Stimulated activated CD8-positive, alpha-beta memory T cell treated with anti-CD3 and anti-CD28 coated beads, Interleukin-2, amount 100 ng/mL, for 1 hour (primary cell): Measurements from ENCODE around the gene JHY.
"Not testable (repeated sequence)": the region's sequence is repeated elsewhere in the genome, so short reads cannot be mapped to it uniquely, and the experiment has no call there.

Experiments
- DNase-seq, 2 donors: peaks; one replicate each; pipeline ENCODE4 v3.0.0-alpha.2; 2020; ENCODE audit warnings: low read depth in 2 of 2

Gene JHY

DNA sequence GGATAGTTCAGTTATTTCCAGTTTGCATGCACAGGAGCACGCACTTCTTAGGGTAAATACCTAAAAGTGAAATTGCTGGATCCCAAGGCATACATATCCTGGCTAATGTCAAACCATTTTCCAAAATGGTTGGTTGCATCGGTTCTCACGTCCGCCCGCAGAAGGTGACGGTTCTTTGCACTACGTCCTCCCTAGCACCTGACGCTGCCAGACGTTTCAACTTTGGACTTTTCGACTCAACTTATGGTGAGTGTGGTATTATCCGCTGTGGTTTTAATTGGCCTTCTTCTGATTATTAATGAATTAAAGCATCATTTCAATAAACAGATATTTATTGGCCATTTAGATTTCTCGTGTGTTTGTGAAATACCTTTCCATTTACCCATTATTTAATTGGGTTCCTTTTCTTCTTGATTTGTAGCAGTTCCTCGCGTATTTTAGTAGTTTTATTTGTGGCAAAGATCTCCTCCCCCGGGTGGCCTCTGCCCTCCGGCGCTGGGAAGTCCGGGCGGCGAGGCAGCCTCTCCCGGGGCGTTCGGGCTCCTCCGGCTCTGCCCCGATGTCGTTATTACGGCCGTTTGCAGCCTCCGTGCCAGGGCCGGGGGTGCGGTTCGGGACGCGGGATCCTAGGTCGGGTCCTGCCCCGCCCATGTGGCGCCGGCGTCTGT lies at the start of gene JHY:
JHY (plus strand) TSS at position 571 of the 668 bp plus-strand sequence. CDS start 3,091 bp downstream, outside the sequence.
- DNase-seq: peak in 1 of 2 donors; percentile 31

DNA sequence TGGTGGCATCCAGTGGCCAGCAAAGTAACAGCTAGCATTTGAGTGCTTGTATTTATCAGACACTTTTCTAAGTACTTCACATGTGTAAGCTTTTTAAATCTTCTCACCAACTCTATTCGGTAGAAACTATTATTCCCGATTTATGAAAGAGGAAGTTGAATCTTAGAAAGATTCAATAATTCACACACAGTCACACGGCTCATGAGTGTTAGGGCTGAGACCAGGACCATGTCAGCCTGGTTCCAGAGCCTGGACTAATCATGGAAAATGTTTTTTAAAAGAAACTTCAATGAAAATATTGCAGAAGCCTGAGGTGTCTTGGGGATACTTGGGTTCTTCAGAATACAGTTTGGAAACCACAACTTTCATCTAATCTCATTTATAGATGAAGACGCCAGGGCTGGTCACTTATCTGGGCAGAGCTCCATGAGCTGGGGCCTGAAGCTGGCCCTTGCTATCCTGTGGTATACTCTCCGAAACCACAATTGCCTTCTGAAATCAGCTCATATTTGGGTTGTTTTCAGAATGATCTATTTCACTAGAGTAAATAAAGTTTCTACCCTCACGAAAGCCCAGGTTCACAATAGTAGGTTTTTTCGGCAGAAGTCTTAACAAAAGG lies 48.6 kb upstream of the JHY start:
- no peak for DNase-seq

DNA sequence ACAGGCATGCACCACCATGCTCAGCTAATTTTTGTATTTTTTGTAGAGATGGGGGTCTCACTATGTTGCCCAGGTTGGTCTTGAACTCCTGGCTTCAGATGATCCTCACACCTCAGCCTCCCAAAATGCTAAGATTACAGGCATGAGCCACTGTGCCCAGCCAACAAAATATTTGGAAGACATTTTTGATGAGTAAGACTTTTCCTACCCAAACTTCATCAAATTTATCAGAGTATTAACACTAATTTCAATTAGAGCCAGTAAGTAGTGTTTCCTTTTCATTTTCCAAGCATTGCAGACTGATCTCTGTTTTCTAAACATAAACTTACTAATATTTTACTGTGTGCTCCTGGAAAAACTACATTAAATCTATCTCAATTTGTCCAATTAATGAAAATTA lies 45.6 kb upstream of the JHY start:
- no peak for DNase-seq

DNA sequence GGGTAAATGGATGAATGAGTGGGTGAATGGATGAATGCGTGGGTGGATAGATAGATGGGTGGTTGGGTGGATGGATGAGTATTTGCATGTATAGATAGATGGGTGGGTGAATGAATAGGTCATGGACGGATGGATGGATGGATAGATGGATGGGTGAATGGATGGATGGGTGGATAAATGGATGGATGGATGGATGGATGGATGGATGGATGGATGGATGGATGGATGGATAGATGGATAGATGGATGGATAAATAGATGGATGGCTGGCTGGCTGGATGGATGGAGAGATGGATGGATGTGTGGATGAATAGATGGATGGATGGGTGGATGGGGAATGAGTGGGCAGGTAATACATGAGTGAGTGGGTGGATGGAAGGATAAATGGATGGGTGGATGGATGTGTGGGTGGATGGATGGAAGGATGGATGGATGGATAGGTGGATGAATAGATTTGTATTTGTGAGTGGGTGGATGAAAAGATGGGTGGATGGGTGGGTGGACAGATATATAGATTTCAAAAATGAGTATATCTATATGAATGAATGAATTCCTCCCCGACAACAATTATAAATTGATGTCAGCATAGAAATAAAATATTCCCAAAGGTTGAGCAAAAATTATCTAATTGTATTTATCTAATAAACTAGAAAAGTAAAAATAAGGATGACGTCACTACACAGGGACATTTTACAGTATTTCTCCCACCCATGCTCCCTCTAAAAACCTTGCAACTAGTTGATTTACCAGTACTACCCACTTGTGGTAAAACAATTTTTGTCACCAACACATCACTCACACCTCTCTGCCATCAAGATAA lies 44.8 kb upstream of the JHY start:
- no peak for DNase-seq

DNA sequence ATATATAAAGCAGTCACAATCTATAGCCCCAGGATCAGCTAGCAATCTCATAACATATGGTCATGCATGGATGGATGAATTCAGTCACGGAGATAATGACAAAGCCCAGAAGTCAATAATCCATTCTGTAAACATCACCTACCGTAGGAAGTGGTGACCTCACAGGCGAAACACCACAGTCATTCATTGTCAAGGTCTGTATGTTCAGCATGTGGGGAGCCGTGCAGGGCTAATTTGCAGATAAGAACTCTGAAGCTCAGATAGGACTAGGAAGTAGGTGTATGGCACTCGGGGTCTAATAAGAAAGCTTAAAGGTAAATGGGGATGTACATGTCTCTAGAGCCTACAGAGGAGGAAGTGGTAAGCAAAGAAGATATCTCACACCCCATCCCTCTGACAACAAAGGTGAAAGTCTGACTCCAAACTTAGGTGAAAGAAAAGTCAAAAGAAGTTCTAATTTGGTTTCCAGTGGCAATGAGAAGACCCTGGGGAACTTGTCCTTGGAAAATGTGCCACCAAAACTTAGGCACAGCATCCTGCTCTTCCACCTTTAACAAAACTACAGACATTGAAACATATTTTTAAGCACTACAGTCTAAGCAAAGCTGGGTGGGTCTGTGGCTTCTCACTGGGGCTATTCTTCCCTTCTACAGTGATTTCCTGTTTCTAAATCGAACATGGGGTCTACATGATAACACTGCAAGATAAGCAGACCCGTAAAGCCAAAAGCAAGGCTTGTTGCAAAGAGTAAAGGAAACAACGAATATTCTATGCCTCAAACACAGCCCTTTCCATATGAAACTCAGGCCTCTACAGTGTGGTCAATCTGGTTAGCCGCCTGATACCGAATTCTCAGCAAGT lies 39.0 kb upstream of the JHY start:
- no peak for DNase-seq

DNA sequence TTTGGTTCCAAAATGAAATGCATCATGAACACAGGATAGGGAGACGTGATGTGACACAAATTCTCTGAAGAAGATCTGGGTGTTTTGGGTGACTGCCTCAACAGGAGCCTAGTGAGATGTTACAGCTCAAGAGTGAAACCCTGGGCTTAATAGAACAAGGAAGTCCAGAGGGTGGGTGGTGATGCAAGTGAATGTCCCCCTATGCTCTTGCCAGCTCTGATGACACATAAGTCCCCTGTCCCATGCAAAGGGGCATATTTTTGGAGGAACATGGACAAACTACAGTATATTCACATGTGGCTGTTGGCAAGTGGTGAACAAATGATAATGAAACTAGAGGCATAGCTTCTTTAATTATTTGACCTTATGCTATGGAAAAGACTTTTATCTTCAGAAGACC lies 35.1 kb upstream of the JHY start:
- no peak for DNase-seq

DNA sequence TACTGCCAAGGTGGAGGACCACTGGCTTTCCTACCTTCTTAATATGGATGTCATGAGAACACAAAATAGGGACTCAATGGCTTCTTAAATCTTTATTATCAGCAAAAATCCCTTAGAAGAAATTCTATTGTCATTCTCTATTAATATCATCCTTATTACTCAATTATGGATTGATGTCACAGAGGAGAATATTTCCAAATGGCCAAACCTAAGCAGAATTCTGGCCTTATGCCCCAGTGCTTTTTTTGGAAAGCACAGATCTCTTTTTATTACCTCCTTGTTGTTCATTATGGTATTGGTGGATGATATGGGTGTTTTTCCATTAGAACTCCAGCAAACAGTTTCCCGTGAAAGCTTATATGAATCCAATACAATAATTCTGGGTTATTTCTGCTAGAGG lies 34.4 kb upstream of the JHY start:
- no peak for DNase-seq

DNA sequence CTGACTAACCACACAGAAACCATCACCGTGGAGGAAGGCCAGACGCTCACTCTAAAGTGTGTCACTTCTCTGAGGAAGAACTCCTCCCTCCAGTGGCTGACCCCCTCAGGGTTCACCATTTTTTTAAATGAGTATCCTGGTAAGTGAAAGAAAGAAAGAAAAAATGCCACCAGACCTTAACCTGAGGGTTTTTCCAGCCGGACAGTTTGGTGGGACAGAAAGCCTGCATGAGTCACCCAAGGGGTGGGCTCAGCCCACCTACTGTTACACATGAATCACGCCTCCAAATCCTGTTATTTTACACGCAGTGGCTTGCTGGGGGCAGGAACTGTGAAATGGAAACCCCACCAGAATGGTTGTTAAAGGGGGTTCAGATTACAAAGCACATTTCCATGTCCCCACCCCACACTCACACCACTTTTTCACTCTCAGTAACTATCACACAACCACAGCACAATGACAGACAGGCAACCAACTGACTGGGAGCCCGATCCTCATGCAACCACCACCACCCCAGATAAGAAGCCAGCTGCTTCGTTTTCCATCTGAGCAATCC lies 32.4 kb upstream of the JHY start:
- DNase-seq: no peak

DNA sequence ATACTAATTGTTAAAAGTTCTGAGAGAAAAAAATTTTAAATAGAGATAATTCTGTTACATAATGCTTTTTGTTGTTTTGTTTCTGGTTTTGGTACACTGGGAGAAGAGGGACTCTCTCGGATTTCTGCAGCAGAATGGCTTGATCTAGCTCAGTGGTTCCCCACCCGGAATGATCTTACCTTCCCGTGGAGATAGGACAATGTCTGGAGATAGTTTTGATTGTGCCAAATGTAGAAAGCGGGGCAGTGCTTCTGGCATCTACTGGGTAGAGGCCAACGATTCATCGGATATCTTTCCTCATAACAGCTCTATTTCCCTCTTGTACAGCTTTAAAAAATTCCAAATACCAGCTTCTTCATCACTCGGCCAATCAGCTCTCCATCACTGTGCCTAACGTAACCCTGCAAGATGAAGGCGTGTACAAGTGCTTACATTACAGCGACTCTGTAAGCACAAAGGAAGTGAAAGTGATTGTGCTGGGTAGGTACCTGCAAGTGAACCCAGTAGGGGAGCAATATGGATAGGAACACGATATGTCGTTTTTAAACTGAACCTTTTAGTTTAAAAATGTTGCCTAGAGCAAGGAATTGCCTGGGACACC lies 31.1 kb upstream of the JHY start:
- no peak for DNase-seq

DNA sequence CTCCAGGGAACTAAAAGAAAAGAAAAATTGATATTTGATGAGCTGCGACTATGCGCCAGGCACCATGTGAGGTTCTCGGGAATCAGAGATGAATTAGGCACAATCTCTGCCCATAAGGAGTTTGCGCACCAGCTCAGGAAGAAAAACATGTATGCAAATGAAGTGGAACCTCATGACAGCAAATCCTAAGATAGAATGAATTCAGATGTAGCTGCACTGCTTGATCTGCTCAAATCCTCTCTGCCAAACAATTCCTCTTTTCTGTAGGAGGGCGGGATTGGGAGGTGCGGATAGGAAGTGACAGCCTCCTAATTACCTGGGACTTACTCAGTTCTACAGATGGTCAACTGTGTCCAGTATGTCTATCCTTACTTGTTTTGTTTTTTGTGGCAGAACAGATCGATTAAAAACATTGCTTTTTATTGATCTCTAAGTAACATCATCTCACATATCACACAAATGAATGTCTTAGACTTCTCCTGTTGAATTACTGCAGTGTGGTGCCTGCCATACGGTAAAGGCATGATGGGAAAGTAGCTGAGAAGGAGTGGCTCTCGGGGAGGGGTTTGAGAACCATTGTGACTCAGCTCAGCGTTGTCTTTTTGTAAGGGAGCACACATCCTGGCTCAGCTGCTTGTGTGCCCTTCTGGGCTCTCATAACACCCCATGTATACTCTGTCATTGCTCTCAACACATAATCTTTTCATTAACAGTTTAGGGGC lies 30.3 kb upstream of the JHY start:
- DNase-seq: no peak

DNA sequence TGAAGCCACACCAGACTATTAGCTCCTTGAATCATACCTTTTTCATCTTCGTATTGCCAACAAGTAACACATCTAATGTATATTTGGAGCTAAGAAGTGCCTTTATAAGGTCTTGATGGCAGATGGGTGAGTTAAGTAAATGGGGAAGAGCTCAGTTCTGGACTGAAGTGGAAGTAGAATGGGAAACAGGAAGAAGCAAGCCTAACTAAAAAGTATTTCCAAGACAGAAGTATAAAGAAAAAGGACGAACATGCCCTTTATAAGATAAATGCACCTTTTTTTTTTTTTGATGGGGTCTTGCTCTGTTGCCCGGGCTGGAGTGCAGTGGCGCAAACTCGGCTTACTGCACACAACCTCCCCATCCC lies 29.8 kb upstream of the JHY start:
- DNase-seq: no peak

DNA sequence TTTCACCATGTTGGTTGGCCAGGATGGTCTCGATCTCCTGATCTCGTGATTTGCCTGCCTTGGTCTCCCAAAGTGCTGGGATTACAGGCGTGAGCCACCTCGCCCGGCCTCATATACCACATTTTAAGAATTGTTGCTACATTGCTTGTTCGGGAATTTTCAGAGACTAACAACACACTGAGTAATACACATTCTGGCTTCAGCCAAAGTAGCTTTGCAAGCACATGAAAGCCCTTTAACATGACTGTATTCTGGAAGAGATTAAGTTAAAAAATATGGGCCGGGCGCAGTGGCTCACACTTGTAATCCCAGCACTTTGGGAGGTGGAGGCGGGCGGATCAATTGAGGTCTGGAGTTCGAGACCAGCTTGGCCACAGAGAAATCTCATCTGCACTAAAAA lies 29.3 kb upstream of the JHY start:
- DNase-seq: no peak

DNA sequence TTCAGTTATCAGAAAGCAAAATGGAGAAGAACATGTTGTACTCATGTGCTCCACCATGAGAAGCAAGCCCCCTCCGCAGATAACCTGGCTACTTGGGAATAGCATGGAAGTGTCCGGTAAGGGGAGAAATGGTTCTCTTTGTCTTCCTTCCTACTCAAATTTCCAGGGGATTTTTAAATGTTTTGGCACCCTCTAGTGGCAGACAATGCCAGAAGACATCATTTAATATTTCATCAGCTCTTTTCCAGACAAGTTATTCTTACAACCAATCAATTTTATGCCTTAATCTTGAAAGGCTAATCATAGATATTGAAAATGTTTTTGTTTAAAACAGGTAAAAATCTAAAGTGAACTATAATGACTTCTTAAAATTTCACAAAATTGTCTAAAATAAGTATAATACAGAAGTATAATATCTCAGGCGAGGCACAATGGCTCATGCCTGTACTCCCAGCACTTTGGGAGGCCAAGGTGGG lies 28.6 kb upstream of the JHY start:
- no peak for DNase-seq

DNA sequence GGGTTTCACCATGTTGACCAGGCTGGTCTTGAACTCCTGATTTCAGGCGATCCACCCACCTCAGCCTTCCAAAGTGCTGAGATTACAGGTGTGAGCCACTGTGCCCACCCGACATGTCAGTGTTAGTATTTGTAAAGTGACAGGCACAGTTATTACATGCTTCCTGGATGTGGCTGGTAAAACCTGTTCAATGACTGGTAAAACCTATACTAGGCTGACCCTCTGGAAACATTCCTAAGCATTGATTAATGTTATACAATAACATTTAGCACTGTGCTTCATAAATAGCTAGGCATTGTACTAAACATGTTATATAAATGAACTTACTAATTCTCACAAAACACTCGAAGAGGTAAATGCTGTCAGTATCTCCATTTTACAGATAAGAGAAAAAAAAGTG lies 20.9 kb upstream of the JHY start:
- DNase-seq: no peak

DNA sequence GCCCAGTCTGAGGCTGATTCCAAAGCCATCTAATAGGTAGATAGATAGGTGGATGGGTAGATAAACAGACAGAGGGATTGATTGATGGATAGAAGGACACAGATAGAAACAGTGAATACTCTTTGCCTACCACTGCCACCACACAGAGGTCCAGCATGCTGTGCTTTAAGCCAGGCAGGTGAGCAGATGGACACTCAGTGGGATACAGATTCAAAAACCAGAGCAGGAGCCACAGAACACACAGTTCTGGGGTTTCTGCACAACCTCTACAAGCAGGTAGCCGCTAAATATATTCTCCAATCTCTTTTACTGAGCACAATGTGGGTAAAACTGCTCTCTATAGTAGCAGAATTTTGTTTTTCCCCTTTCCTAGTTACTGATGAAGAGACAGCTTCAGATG lies 20.5 kb upstream of the JHY start:
- no peak for DNase-seq

DNA sequence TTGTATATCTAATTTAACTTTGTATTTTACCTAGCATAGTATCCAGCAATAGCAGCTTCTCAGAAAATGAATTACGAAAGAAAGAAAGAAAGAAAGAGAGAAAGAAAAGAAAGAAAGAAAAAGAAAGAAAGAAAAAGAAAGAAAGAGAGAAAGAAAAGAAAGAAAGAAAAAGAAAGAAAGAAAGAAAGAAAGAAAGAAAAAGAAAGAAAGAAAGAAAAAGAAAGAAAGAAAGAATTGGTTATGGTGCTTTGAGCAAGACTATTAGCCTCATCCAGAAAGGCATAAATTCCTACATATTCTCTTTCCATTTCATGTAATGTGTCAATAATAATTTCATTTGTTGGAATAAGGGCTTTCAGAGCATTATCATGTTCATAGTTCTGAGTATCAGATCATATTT lies 19.4 kb upstream of the JHY start:
- not testable (repeated sequence) for DNase-seq

DNA sequence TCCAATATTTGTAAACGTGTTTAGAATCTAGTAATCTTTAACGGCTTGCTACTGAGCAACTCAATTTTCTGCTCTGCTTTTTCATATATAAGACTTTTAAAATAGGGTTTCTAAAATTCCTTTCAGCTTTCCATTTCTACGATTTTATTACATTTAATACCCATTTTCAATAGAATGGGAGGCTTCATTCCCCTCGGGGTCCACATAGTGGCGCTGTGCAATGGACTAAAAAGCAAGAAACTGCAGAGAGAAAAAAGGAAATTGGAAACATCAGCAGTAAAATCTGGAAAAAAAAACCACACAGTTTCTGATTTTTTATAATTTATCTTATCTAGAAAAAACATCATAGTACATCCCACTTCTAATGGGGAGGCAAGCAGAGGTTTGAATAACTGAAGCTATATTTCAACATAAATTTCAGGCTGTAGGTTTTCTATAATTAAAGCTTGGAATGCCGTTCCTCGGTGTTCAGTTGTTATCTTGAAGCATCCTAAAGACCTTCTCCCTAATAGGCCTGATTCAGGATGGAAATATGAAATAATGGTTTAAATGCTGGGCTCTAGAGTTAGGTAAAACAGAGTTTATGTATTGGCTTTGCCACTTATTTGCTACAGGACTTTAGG lies 18.7 kb upstream of the JHY start:
- DNase-seq: no peak

DNA sequence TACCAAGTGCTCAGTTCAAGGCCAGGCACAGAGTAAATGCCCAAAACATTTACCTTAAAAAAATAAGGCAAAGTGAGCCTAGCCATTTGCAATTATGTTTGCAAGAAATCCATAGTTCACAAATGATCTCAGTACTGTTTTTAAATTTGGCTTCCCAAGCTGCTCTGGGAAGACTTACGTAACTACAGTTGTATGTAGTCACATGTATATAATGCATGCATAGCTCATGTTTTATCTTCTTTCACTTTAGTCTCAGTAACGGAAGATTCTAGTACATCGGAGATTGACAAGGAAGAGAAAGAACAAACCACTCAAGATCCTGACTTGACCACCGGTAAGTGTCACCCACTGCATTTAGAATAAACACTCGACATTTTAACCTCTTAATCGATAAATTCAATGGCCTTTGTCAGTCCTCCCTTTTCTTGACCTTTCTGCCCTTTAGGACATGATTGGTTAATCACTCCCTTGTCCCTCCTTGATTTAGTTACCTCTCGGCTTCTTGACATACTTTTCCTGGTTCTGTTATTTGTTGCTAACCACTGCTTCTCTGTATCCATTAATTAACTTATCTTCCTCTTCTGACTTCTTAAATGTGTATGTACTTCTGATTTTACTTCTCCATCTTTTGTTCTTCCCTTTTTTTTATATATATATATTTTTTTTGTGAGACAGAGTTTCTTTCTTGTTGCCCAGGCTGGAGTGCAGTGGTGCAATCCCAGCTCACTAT lies 18.0 kb upstream of the JHY start:
- no peak for DNase-seq

DNA sequence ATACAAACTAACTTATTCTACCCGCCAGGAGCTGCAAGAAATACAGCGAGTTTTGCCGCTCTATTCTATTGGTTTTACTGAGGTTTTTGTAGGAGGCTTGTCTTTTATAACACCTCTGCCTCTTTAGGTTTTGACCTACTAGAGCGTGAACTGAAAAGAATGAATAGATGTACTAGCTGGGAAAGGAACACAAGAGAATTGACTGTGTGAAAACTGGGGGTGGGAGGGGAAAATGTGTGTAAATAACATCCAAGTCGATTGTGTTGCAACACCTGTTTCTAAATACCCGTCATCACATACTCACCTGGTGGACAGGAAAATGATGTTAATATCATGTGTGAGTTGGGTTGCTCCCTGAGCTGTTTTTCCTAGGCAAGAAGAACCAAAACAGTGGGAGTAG lies 12.9 kb upstream of the JHY start:
- DNase-seq: no peak
